ENCODE measurements around the gene UNC79. TPM values are rescaled to one million over a fixed set of nuclear protein-coding genes. Genes with fewer than 3 reads are reported as not detected.

UNC79 gene
- total RNA-seq, 2 experiments from 2014 or later = 0.04 to 0.05 TPM

- Mint-ChIP-seq H3K27ac (no peak overlapping the region), H3K27me3 (no peaks in the 10 kb centered on the region), H3K9me3 (no peaks in the 10 kb centered on the region), H3K36me3 (ENCODE audit: low read depth) (no peaks in the 10 kb centered on the region), H3K4me3 (no peak overlapping the region), H3K4me1 (ENCODE audit: low read depth) (no peaks in the 10 kb centered on the region)
- POLR2A ChIA-PET = no interaction called here
- CTCF ChIA-PET = no interaction called here
- ATAC-seq = no peak
- intact Hi-C loops (cut with micrococcal nuclease) = no loop called here
- DNase-seq = no peak
- TF ChIP-seq, protein P1, sequence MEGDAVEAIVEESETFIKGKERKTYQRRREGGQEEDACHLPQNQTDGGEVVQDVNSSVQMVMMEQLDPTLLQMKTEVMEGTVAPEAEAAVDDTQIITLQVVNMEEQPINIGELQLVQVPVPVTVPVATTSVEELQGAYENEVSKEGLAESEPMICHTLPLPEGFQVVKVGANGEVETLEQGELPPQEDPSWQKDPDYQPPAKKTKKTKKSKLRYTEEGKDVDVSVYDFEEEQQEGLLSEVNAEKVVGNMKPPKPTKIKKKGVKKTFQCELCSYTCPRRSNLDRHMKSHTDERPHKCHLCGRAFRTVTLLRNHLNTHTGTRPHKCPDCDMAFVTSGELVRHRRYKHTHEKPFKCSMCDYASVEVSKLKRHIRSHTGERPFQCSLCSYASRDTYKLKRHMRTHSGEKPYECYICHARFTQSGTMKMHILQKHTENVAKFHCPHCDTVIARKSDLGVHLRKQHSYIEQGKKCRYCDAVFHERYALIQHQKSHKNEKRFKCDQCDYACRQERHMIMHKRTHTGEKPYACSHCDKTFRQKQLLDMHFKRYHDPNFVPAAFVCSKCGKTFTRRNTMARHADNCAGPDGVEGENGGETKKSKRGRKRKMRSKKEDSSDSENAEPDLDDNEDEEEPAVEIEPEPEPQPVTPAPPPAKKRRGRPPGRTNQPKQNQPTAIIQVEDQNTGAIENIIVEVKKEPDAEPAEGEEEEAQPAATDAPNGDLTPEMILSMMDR (IDR thresholded peaks at IDR 0.05) = no peak
Measured at GRCh38 chr14:93752980-93753561, 322.3 kb downstream of the UNC79 start.

DNA sequence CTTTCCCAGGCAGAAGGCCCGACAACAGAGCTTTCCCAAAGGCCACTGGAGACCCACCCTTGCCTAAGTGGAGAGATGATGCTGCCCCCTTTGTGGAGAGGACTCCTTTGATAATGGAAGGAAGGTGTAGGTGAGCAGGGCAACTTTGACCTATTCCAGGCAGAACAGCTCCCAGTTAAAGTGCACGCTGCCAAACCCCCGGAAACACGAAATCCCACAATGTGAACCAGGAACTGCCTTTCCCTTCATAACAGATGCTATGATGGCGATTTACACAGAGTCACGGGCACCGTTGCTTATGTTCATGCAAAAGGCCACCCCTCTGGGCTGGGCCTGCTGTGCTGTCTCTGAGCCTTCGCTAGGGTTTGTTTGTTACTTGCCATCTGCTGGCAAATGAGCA, 322.9 kb downstream of the UNC79 start:
- ATAC-seq (no peak), DNase-seq (no peak)
- H3K4me3 Mint-ChIP-seq = no peak overlapping the region
- CTCF ChIA-PET = no interaction called here
- H3K36me3 Mint-ChIP-seq (ENCODE audit: low read depth) = no peaks in the 10 kb centered on the region
- H3K4me1 Mint-ChIP-seq (ENCODE audit: low read depth) = no peaks in the 10 kb centered on the region
- POLR2A ChIA-PET = no interaction called here
- intact Hi-C loops (cut with micrococcal nuclease) = no loop called here
- TF ChIP-seq, protein P1 (IDR thresholded peaks at IDR 0.05) = no peak
- no peaks in the 10 kb centered on the region for H3K9me3 Mint-ChIP-seq
- H3K27ac Mint-ChIP-seq = no peak overlapping the region
- no peaks in the 10 kb centered on the region for H3K27me3 Mint-ChIP-seq

- DNase-seq = no peak
- Mint-ChIP-seq H3K4me1 (ENCODE audit: low read depth) (no peaks in the 10 kb centered on the region), H3K36me3 (ENCODE audit: low read depth) (no peaks in the 10 kb centered on the region), H3K27me3 (peaks cover 4% of the 10 kb centered on the region), H3K9me3 (no peaks in the 10 kb centered on the region), H3K27ac (no peak overlapping the region), H3K4me3 (no peak overlapping the region)
- ChIA-PET CTCF (no interaction called here), POLR2A (no interaction called here)
- intact Hi-C loops (cut with micrococcal nuclease) = no loop called here
- TF ChIP-seq, protein P1 (IDR thresholded peaks at IDR 0.05) = no peak
- ATAC-seq = no peak
Measured at GRCh38 chr14:93757206-93757605, 326.5 kb downstream of the UNC79 start.

Other genes starting within 250 kb of the UNC79 start
- gene MOAP1, start 246.0 kb upstream of the UNC79 start, total RNA-seq = 10 to 100 TPM; 19.1 to 19.6 TPM
- gene LYSET, start 245.6 kb upstream of the UNC79 start, total RNA-seq = 10 to 100 TPM; 13.6 to 15.5 TPM
- 10 to 100 TPM; 15.6 to 16.8 TPM for gene GON7, start 223.9 kb upstream of the UNC79 start, total RNA-seq
- gene UBR7, start 223.7 kb upstream of the UNC79 start, total RNA-seq = 10 to 100 TPM; 38.5 to 39.7 TPM
- 10 to 100 TPM in 1 of 2 experiments, 1 to 10 TPM in 1; 8.7 to 12.6 TPM for gene BTBD7, start 97.9 kb upstream of the UNC79 start, total RNA-seq
- not detected for gene COX8C, start 83.8 kb upstream of the UNC79 start, total RNA-seq